NCI-H345 treated with DMSO at 0.1 percent for 48 hours (cell line): ENCODE results near the gene FILIP1.
A peak's percentile ranks its signal among the peaks of the same experiment; 100 is the strongest.

Experiments
- DNase-seq: peaks from one replicate; lab custom pipeline; 2025; ENCODE audit not compliant: unreplicated experiment; lab: John Stamatoyannopoulos, UW

Gene FILIP1

GRCh38 chr6:75493400-75494064 lies at the start of gene FILIP1:
FILIP1 (minus strand) TSS chr6:75493800; CDS start chr6:75414972, 78,828 bp downstream.
- no peak for DNase-seq

- no peak for DNase-seq
These were observed 49.7 kb upstream of the FILIP1 start for GRCh38 chr6:75543311-75543710.

GRCh38 chr6:75539136-75539535 lies 45.5 kb upstream of the FILIP1 start:
- DNase-seq: no peak

- DNase-seq: no peak
These were observed 38.9 kb upstream of the FILIP1 start for GRCh38 chr6:75532521-75532920.

DNA sequence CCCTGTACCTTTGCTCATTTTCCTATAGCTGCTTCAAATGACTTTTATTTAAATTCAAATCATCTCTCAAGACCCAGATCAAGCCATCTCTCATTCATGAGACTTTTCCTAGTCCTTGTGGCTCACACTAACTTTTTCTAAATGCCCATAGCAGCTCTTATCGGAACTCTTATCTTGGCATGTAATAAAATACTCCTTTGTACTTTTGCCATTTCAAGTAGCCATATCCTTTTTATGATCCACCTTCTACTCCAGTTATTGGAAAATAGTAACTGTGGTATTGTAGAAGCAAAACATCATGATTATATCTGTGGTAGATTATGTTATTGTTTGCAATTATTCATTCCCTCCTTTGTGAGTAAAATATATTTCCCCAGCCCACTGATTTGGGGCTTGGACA lies 37.6 kb upstream of the FILIP1 start:
- DNase-seq: no peak

DNA sequence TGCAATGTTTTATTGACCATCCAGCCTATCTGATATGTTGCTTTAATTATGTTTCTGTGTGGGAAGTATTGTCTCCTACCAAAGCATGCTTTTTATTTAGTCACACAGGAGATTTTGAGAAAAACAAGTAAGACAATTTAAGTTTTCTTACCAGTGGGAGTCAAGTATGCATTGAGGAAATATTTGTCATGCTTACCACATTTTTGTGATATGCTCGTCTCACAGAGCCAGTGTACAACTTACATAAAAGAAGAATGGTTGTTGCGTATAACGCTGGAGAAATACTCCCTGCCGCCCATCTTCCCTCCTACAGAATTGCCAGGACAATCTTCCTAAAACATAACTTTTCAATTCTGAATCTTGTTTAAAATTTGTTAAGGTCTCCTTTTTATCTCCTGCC lies 37.1 kb upstream of the FILIP1 start:
- no peak for DNase-seq

- DNase-seq: no peak
These were observed 34.8 kb upstream of the FILIP1 start for GRCh38 chr6:75528423-75528822.

DNA sequence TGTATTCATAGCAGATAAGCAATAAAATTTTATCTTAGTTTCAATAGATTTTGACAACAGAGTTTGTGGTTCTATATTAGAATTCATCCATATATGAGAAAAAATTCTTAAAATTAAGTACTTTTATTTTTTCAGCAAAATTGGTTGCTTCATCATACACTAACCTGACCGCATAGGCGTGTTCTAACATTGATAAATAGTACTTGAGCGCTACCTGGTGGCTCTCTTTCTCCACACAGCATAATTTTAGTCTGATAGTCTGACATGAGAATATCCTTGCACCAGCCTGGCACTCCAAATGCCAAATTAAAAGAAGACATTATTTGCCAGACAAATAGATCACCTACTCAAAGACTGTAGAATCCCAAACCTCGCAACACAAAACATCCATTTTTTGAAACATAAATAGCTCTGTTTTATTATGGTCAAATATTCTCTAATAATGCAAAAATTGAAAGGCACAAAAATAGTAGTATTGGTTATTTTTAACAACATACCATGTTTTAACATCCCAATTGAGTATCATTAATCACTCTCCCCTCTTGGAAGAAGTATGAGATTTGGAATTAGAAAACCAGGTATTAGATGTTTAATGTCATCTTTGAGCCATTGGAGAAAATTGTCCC lies 33.0 kb upstream of the FILIP1 start:
- DNase-seq: peak; percentile 30

GRCh38 chr6:75525682-75526081 lies 32.1 kb upstream of the FILIP1 start:
- DNase-seq: no peak

GRCh38 chr6:75524322-75524972 lies 30.8 kb upstream of the FILIP1 start:
- no peak for DNase-seq

DNA sequence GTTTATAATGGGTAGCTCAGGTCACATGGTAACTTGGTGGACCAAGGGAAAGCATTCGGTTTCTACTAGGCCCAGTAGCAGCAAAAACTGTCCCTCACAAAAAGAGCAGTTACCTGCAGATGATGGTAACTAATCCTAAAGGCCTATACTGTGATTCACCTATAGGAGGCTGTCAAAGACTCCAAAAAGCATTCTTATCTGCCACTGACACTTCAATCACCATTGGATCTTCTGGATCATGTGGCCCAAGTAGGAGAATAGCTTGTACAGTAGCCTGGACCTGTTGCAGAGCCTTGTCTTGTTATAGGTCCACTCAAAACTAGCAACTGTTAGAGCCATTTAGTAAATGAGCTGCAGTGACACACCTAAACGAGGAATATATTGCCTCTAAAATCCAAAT lies 23.2 kb upstream of the FILIP1 start:
- DNase-seq: no peak

DNA sequence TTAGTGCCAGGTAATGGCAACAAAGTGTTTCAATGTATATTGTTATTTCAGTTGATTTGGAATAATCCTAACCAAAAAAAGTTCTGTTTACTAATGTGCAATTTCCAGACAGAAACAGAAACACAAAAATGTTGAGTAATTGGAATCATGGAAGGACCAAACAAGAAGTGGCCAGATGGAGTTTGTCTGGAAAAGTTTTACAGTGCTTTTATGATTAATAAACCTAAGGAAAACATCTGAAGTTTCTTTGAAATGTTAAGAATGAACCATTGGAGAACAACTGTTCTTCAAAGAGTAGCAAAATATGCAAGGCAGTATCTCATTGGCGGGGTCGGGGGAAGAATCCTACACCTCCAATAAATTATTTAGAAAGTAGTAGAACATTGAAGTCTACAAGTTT lies 19.0 kb upstream of the FILIP1 start:
- no peak for DNase-seq

DNA sequence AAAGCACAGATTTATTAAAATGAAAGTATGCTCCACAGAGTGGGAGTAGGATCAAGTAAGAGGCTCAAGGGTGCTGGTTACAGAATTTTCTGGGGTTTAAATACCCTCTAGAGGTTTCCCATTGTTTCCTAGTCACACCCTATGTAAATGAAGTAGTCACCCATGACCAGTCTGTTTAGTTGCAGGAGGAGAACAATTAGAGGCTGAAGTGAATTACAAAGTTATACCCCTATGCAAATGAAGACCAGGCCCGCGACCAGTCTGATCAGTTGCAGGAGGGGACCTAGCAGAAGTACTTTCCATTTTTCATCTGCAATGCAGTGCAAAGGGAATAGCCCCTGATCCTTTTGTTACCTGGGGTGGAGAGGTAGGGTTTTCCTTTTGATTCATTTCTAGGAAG lies 11.8 kb upstream of the FILIP1 start:
- DNase-seq: no peak

DNA sequence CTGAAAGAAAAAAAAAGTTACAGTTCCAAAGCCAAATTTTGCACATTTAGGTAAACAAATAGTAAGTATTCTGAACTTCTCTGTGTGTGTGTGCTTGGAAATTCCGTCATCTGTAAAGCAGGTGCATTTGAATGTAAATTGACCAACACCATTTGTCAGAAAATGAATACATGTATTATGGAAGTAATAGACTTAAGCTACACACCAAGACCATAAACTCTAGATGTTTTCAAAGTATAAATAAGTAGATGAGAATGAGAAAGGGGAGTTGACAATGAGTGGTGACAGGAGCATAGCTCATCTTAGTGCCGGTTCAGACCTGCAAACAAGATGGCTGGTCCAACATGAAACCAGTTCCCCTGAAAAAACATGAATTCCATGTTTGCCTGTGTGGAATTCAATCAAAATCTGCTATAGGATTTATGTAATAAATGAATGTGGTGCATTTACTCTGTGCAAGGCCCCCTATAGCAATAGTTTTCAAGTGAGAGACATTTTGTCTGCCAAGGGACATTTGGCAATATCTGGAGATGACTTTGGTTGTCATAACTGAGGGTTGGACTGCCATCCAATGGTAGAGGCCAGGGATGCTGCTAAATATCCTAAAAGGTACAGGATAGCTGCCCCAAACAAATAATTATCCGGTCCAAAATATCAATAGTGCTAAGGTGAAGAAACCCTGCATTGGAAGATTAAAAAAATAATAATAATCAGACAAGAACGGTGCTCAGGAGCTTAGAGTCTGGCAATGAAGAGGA lies 11.0 kb upstream of the FILIP1 start:
- DNase-seq: no peak

GRCh38 chr6:75503291-75503690 lies 9.7 kb upstream of the FILIP1 start:
- DNase-seq: no peak

- no peak for DNase-seq
These were observed 9.3 kb upstream of the FILIP1 start for GRCh38 chr6:75502884-75503283.

- no peak for DNase-seq
These were observed 8.2 kb upstream of the FILIP1 start for GRCh38 chr6:75501756-75502155.

- DNase-seq: no peak
These were observed 6.0 kb upstream of the FILIP1 start for GRCh38 chr6:75499640-75500039.

- DNase-seq: no peak
These were observed 5.3 kb upstream of the FILIP1 start for GRCh38 chr6:75498862-75499261.

- DNase-seq: no peak
These were observed 4.4 kb upstream of the FILIP1 start for GRCh38 chr6:75497994-75498393.

DNA sequence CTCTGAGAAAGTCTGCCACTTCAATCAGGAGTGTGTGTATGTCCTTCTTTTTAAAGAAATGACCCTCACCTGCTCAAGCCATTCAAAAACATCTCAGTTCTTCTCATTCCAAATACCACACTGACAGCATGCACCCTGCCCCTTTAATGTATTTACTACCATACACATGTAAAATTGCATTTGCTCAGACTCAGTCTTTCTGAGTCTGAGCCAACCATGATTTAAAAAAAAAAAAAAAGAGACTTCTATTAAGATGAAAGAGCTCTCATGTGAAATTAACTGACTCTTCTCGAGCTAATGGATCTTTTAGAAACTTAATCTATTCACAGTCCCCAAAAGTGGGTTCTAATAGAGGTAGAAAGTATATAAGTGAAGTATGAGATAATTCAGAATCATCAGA lies 1.4 kb upstream of the FILIP1 start:
- no peak for DNase-seq

DNA sequence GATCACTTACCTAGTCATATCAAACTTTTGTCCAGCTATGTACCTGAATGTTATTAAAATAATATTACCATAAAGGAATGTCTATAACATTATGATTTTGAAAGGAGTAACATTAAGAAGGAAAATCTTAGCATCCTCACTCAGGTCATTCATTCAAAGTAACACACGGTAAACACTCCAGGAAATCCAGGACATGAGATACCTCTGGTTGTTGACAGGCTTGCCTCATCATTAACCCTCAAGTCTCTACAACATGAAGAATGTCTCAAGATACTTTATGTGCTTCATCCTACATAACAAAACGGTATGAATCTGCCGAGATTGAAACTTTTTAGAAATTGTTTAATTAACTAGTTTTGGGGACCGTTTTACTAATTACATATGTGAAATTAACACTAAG lies 690 bp upstream of the FILIP1 start:
- DNase-seq: no peak
